Mammary epithelial cell (primary cell): ENCODE data around the gene DISP1.

Experiments
- EZH2 ChIP-seq: IDR thresholded peaks from 2 replicates; pipeline ENCODE4 v1.6.1; 2012; ENCODE audit warnings: low read length, inconsistent platforms, borderline replicate concordance
- TF ChIP-seq, protein P1 (sequence below), 2 donors: IDR thresholded peaks in 1 of 2; conservative IDR thresholded peaks in 1 of 2; 2 replicates each; pipeline ENCODE4 v1.5.1; 2011 to 2012; ENCODE audit warnings: inconsistent platforms in 2 of 2, low read length in 2 of 2, mild to moderate bottlenecking in 2 of 2, control low read depth in 1 of 2, low read depth in 1 of 2; ENCODE audit not compliant: insufficient read depth in 1 of 2; ENCODE audit errors: extremely low read depth in 1 of 2

DNA sequence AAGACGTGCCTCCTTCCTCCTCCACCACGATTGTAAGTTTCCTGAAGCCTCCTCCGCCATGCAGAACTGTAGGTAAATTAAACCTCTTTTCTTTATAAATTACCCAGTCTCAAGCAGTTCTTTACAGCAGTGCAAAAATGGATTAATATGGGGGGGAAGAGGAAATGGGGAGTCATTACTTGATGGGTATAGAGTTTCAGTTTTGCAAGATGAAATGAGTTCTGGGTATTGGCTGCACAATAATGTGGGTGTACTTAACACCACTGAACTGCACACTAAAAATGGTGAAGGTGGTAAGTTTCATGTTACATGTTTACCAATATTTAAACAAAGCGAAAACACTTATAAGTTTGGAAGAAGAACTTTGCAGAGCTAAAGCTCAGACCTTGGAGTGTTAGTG lies 24.3 kb upstream of the DISP1 start:
- TF ChIP-seq, protein P1, sequence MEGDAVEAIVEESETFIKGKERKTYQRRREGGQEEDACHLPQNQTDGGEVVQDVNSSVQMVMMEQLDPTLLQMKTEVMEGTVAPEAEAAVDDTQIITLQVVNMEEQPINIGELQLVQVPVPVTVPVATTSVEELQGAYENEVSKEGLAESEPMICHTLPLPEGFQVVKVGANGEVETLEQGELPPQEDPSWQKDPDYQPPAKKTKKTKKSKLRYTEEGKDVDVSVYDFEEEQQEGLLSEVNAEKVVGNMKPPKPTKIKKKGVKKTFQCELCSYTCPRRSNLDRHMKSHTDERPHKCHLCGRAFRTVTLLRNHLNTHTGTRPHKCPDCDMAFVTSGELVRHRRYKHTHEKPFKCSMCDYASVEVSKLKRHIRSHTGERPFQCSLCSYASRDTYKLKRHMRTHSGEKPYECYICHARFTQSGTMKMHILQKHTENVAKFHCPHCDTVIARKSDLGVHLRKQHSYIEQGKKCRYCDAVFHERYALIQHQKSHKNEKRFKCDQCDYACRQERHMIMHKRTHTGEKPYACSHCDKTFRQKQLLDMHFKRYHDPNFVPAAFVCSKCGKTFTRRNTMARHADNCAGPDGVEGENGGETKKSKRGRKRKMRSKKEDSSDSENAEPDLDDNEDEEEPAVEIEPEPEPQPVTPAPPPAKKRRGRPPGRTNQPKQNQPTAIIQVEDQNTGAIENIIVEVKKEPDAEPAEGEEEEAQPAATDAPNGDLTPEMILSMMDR (conservative IDR thresholded peaks at IDR 0.05 in 1 of 2, IDR thresholded peaks at IDR 0.05 in 1 of 2; ENCODE audit: extremely low read depth in 1 of 2, insufficient read depth in 1 of 2, low read depth in 1 of 2, low read length in 2 of 2), result no peak
- no peak for TF ChIP-seq EZH2
